IMR-90 (cell line): ENCODE data around the gene ARID5A. TPM values are rescaled to one million over a fixed set of nuclear protein-coding genes. Genes with fewer than 3 reads are reported as not detected.

Source experiments
- ATAC-seq: fragments of 200-7000 bp; cut with Tn5 transposase; 2 replicates; pipeline ENCODE4 v1.9.1; 2020; ENCODE audit warnings: low read depth, mild to moderate bottlenecking, moderate library complexity
- BruUV-seq: library from RNA; stranded (reverse); fragments of 400-500 nt; replicated peaks from 2 replicates; lab custom pipeline; 2021; lab: Mats Ljungman, UMichigan
- CTCF ChIA-PET: fragments of 300-600 bp; formaldehyde crosslinking; extraction: SDS; loops from one replicate; lab custom pipeline; 2021; ENCODE audit warnings: antibody characterized with exemption; lab: Yijun Ruan, JAX
- POLR2A ChIA-PET: fragments of 300-600 bp; sonication (Branson Sonifier 250); formaldehyde crosslinking; loops from one replicate; lab custom pipeline; 2022; ENCODE audit warnings: antibody characterized with exemption; ENCODE audit not compliant: unreplicated experiment; lab: Charles Lee
- DNase-seq: peaks from one replicate; pipeline ENCODE4 v3.0.0; 2013
- H2AFZ ChIP-seq: replicated peaks from 2 replicates; pipeline ENCODE3; 2013; ENCODE audit warnings: low read length, mild to moderate bottlenecking; ENCODE audit not compliant: poor library complexity
- H2AK5ac ChIP-seq: 2 replicates; pipeline ENCODE4 v1.6.1; 2013; ENCODE audit warnings: low read depth, low read length, inconsistent platforms
- H2AK9ac ChIP-seq: replicated peaks from 2 replicates; pipeline ENCODE3; 2013; ENCODE audit warnings: mild to moderate bottlenecking, low read depth, low read length, moderate library complexity; ENCODE audit not compliant: poor library complexity
- H2BK120ac ChIP-seq: 2 replicates; pipeline ENCODE4 v1.6.1; 2013; ENCODE audit warnings: low read depth, low read length, inconsistent platforms
- H2BK15ac ChIP-seq: 3 replicates; pipeline ENCODE4 v1.6.1; 2013; ENCODE audit warnings: low read depth, low read length, inconsistent platforms
- H2BK20ac ChIP-seq: 2 replicates; pipeline ENCODE4 v1.6.1; 2013; ENCODE audit warnings: low read depth, mild to moderate bottlenecking, inconsistent platforms, low read length, moderate library complexity
- H2BK5ac ChIP-seq: 2 replicates; pipeline ENCODE4 v1.6.1; 2013; ENCODE audit warnings: mild to moderate bottlenecking, low read depth, low read length, inconsistent platforms; ENCODE audit not compliant: poor library complexity, severe bottlenecking
- H3K14ac ChIP-seq: replicated peaks from 2 replicates; pipeline ENCODE4 v1.6.1; 2013; ENCODE audit warnings: low read depth, low read length, inconsistent platforms
- H3K18ac ChIP-seq: 2 replicates; pipeline ENCODE4 v1.6.1; 2013; ENCODE audit warnings: low read depth, low read length, control low read depth
- H3K23ac ChIP-seq: 2 replicates; pipeline ENCODE4 v1.6.1; 2013; ENCODE audit warnings: low read depth, low read length, inconsistent platforms
- H3K27ac ChIP-seq: 2 replicates; pipeline ENCODE4 v1.5.1; 2013; ENCODE audit warnings: mild to moderate bottlenecking, control low read depth, low read length; ENCODE audit not compliant: insufficient read depth
- H3K27me3 ChIP-seq: 2 replicates; pipeline ENCODE4 v1.6.1; 2013; ENCODE audit warnings: low read length; ENCODE audit not compliant: control insufficient read depth, insufficient read depth
- H3K36me3 ChIP-seq: 2 replicates; pipeline ENCODE4 v1.6.1; 2013; ENCODE audit warnings: low read length, mixed read lengths; ENCODE audit not compliant: control insufficient read depth, insufficient read depth
- H3K4ac ChIP-seq: 2 replicates; pipeline ENCODE4 v1.6.1; 2013; ENCODE audit warnings: low read depth, low read length, inconsistent platforms
- H3K4me1 ChIP-seq: 2 replicates; pipeline ENCODE4 v1.6.1; 2013; ENCODE audit warnings: low read length, mixed read lengths; ENCODE audit not compliant: control insufficient read depth, insufficient read depth
- H3K4me2 ChIP-seq: 2 replicates; pipeline ENCODE4 v1.6.1; 2013; ENCODE audit warnings: low read depth, mild to moderate bottlenecking, control low read depth, low read length, moderate library complexity
- H3K4me3 ChIP-seq: 2 replicates; pipeline ENCODE4 v1.5.1; 2013; ENCODE audit warnings: low read depth, mild to moderate bottlenecking, control low read depth, low read length, moderate library complexity; ENCODE audit not compliant: insufficient read depth
- H3K56ac ChIP-seq: 2 replicates; pipeline ENCODE4 v1.6.1; 2013; ENCODE audit warnings: low read length, inconsistent platforms; ENCODE audit not compliant: insufficient read depth; ENCODE audit errors: extremely low read depth
- H3K79me1 ChIP-seq, 2 experiments: 2 replicates each; pipeline ENCODE4 v1.6.1; 2013; ENCODE audit warnings: low read length in 2 of 2, inconsistent platforms in 1 of 2, low read depth in 1 of 2
- H3K9ac ChIP-seq: 2 replicates; pipeline ENCODE4 v1.6.1; 2013; ENCODE audit warnings: low read depth, low read length, control low read depth
- H3K9me1 ChIP-seq: 2 replicates; pipeline ENCODE4 v1.6.1; 2013; ENCODE audit warnings: low read length, inconsistent platforms; ENCODE audit not compliant: insufficient read depth
- H3K9me3 ChIP-seq: 2 replicates; pipeline ENCODE4 v1.6.1; 2013; ENCODE audit warnings: low read length; ENCODE audit not compliant: control insufficient read depth, insufficient read depth
- H4K20me1 ChIP-seq: 2 replicates; pipeline ENCODE4 v1.6.1; 2013; ENCODE audit warnings: low read length, inconsistent platforms; ENCODE audit not compliant: insufficient read depth
- H4K5ac ChIP-seq: 2 replicates; pipeline ENCODE4 v1.6.1; 2013; ENCODE audit warnings: mild to moderate bottlenecking, low read depth, low read length, control low read depth
- H4K8ac ChIP-seq, 2 experiments: 2 replicates each; pipeline ENCODE4 v1.6.1; 2013; ENCODE audit warnings: low read depth in 2 of 2, low read length in 2 of 2, control low read depth in 1 of 2, inconsistent platforms in 1 of 2
- H4K91ac ChIP-seq: 2 replicates; pipeline ENCODE4 v1.6.1; 2013; ENCODE audit warnings: low read depth, low read length, inconsistent platforms; ENCODE audit not compliant: insufficient read depth
- BHLHE40 ChIP-seq: fragments of 150-350 bp; IDR thresholded peaks from 2 replicates; pipeline ENCODE4 v1.6.1; 2016; ENCODE audit warnings: mild to moderate bottlenecking, low read depth, low read length
- CEBPB ChIP-seq: IDR thresholded peaks from 2 replicates; pipeline ENCODE4 v1.6.1; 2012; ENCODE audit warnings: low read depth, low read length, improper control_type of control experiment
- CHD1 ChIP-seq: IDR thresholded peaks from 2 replicates; pipeline ENCODE4 v1.6.1; 2012; ENCODE audit warnings: low read depth, low read length, improper control_type of control experiment
- CTCF ChIP-seq: conservative IDR thresholded peaks from 2 replicates; pipeline ENCODE4 v1.5.1; 2012; ENCODE audit warnings: mild to moderate bottlenecking, low read depth, low read length, improper control_type of control experiment
- ELK1 ChIP-seq: fragments of 150-350 bp; IDR thresholded peaks from 2 replicates; pipeline ENCODE4 v1.6.1; 2016; ENCODE audit warnings: low read depth, mild to moderate bottlenecking, low read length, moderate library complexity, borderline replicate concordance
- FOS ChIP-seq: fragments of 150-350 bp; IDR thresholded peaks from 2 replicates; pipeline ENCODE4 v1.6.1; 2016; ENCODE audit warnings: low read depth, low read length
- MXI1 ChIP-seq: IDR thresholded peaks from 2 replicates; pipeline ENCODE4 v1.6.1; 2012; ENCODE audit warnings: low read depth, mild to moderate bottlenecking, low read length, moderate library complexity, borderline replicate concordance
- NFE2L2 ChIP-seq: fragments of 150-350 bp; IDR thresholded peaks from 2 replicates; pipeline ENCODE4 v1.6.1; 2016; ENCODE audit warnings: low read depth, mild to moderate bottlenecking, low read length
- POLR2A ChIP-seq: IDR thresholded peaks from 2 replicates; pipeline ENCODE4 v1.6.1; 2012; ENCODE audit warnings: mild to moderate bottlenecking, low read depth, low read length
- RAD21 ChIP-seq: IDR thresholded peaks from 2 replicates; pipeline ENCODE4 v1.6.1; 2012; ENCODE audit warnings: low read length, improper control_type of control experiment
- RCOR1 ChIP-seq: IDR thresholded peaks from 2 replicates; pipeline ENCODE4 v1.6.1; 2012; ENCODE audit warnings: mild to moderate bottlenecking, low read length, improper control_type of control experiment; ENCODE audit not compliant: insufficient replicate concordance
- RFX5 ChIP-seq: IDR thresholded peaks from 2 replicates; pipeline ENCODE4 v1.8.0; 2012; ENCODE audit warnings: low read depth, mild to moderate bottlenecking, low read length, moderate library complexity
- SMC3 ChIP-seq: fragments of 150-350 bp; IDR thresholded peaks from 2 replicates; pipeline ENCODE4 v1.6.1; 2016; ENCODE audit warnings: low read depth, mild to moderate bottlenecking, antibody characterized with exemption, low read length, moderate library complexity
- WGBS, 2 experiments: methylation state at CpG; one replicate each; pipeline versions ENCODE4 v1.1.5 to v1.1.7; 2013; ENCODE audit warnings: missing lambda C conversion rate in 2 of 2; ENCODE audit not compliant: insufficient read length in 1 of 2; ENCODE audit errors: extremely low coverage in 2 of 2; 5-methylcytosine and 5-hydroxymethylcytosine counted together
- dilution Hi-C: fragments of 300-500 bp; cut with HindIII; formaldehyde crosslinking; loops from one replicate; pipeline ENCODE4 v1.14.3; 2018; ENCODE audit warnings: low sequenced_read_pairs; ENCODE audit not compliant: unreplicated experiment
- in situ Hi-C: fragments of 300-500 bp; cut with MboI; formaldehyde crosslinking; loops from 3 replicates; pipeline ENCODE4 v1.14.3; 2019; ENCODE audit warnings: low sequenced_read_pairs, inconsistent platforms, mixed read lengths
- intact Hi-C: fragments of 100-400 bp; cut with micrococcal nuclease; formaldehyde crosslinking; loops from 2 replicates; pipeline ENCODE4 v1.10.0; 2022
- polyA plus RNA-seq, 3 experiments: library from polyadenylated mRNA; depleted of rRNA; stranded (reverse); fragments of >200 nt; gene quantifications; 2 replicates each; pipeline ENCODE4 v1.2.3, GENCODE V29; 2012; ENCODE audit warnings: low replicate concordance in 1 of 3
- total RNA-seq: library from RNA; depleted of rRNA; stranded (reverse); fragments of >200 nt; gene quantifications from 2 replicates; pipeline ENCODE4 v1.2.3, GENCODE V29; 2012

Gene ARID5A
- total and polyA plus RNA-seq, 2 of the 4 experiments (the other 2 are of a cell fraction) = 2.3 to 6.7 TPM

- Histone ChIP-seq H2AK5ac (peak overlapping the region; percentile 91), H3K4me1 (peaks cover 44% of the 10 kb centered on the region), H3K27ac (peak overlapping the region; percentile 51; the same call in 1 of the 2 replicates), H3K18ac (peak overlapping the region; percentile 30), H2BK120ac (peak overlapping the region; percentile 75), H3K27me3 (no peaks in the 10 kb centered on the region; the same call in 1 of the 2 replicates), H2BK15ac (peak overlapping the region; percentile 4; the same call in 1 of the 3 replicates), H3K79me1 (peaks cover 0 to 2% of the 10 kb centered on the region in 2 experiments; a peak in 1 of 4 replicates), H3K36me3 (no peaks in the 10 kb centered on the region), H4K5ac (peak overlapping the region; percentile 2; the same call in 1 of the 2 replicates), H3K9me1 (peaks cover 14% of the 10 kb centered on the region), H4K20me1 (no peaks in the 10 kb centered on the region), H2AFZ (peak overlapping the region; percentile 91), H3K4me3 (no peak overlapping the region), H2BK5ac (no peak overlapping the region), H2AK9ac (peak overlapping the region; percentile 48), H3K14ac (peak overlapping the region; percentile 70), H3K4me2 (peak overlapping the region; percentile 43; the same call in 1 of the 2 replicates), H3K9me3 (no peaks in the 10 kb centered on the region), H3K9ac (no peak overlapping the region; the same call in 1 of the 2 replicates), H4K8ac (peak overlapping the region; percentile 9 to 59; a peak in 1 of 4 replicates), H3K23ac (peak overlapping the region; percentile 39), H3K4ac (peak overlapping the region; percentile 91), H2BK20ac (peak overlapping the region; percentile 70), H4K91ac (peak overlapping the region; percentile 84), H3K56ac (no peak overlapping the region)
- ChIA-PET CTCF (interaction anchor here (0.7 to 0.9 kb wide), 2 partner anchors 8 to 22 kb away, joined by 3 to 4 read pairs; no protein-coding TSS in a partner anchor), POLR2A (no interaction called here)
- intact Hi-C loops = no loop called here
- no peak for ATAC-seq
- dilution Hi-C loops = no loop called here
- DNase-seq = no peak
- TF ChIP-seq BHLHE40 (no peak), RAD21 (no peak), FOS (no peak), CTCF (no peak), SMC3 (no peak), NFE2L2 (no peak), RFX5 (no peak), POLR2A (no peak), CEBPB (no peak), RCOR1 (no peak), ELK1 (no peak), MXI1 (no peak), CHD1 (no peak)
- in situ Hi-C loops = no loop called here
- BruUV-seq = no TSS peak
- WGBS, 2 experiments = 60% methylated on average over 1 of the region's 9 CpGs; no CpG with 5 or more reads in 1 of the 2 experiments
These were observed 5.2 kb upstream of the ARID5A start for GRCh38 chr2:96531366-96531765.
